Activated CD4-positive, alpha-beta T cell treated with anti-CD3 and anti-CD28 coated beads for 48 hours (primary cell): ENCODE data around the gene NFKB1.
"Not testable (repeated sequence)": the region's sequence is repeated elsewhere in the genome, so short reads cannot be mapped to it uniquely, and the experiment has no call there.

Experiments
- DNase-seq: peaks from one replicate; pipeline ENCODE4 v3.0.0-alpha.2; 2020

NFKB1 gene

DNA sequence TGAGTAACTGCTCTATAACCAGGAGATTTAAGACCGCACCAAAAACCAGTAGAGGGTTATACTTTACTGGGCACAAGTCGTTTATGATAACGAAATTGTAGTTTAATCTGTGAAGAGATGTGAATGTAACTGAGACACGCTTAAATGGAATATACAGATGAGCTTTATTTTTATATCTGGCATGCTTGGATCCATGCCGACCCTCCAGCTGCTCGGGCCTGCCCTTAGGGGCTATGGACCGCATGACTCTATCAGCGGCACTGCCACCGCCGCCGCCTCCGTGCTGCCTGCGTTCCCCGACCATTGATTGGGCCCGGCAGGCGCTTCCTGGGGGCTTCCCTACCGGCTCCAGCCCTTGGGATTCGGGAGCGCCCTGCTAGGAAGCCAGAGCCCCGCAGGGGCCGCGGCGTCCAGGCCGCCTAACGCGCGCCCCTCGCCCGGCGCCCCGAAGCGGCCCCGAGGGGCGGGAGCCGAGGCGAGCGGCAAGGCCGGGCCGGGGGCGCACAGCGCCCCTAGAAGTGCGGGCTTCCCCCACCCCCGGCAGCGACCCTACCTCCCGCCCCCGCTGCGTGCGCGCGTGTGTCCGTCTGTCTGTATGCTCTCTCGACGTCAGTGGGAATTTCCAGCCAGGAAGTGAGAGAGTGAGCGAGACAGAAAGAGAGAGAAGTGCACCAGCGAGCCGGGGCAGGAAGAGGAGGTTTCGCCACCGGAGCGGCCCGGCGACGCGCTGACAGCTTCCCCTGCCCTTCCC, at the start of gene NFKB1:
Gene NFKB1, plus strand, starts transcription at position 664 of the 751 bp plus-strand sequence. CDS start 24,160 bp downstream, outside the sequence.
- peak; percentile 83 for DNase-seq

GRCh38 chr4:102452854-102453253, 48.3 kb upstream of the NFKB1 start:
- DNase-seq = no peak

- DNase-seq = no peak
Measured at GRCh38 chr4:102453827-102454226, 47.3 kb upstream of the NFKB1 start.

- DNase-seq = no peak
Measured at GRCh38 chr4:102454268-102454667, 46.9 kb upstream of the NFKB1 start.

DNA sequence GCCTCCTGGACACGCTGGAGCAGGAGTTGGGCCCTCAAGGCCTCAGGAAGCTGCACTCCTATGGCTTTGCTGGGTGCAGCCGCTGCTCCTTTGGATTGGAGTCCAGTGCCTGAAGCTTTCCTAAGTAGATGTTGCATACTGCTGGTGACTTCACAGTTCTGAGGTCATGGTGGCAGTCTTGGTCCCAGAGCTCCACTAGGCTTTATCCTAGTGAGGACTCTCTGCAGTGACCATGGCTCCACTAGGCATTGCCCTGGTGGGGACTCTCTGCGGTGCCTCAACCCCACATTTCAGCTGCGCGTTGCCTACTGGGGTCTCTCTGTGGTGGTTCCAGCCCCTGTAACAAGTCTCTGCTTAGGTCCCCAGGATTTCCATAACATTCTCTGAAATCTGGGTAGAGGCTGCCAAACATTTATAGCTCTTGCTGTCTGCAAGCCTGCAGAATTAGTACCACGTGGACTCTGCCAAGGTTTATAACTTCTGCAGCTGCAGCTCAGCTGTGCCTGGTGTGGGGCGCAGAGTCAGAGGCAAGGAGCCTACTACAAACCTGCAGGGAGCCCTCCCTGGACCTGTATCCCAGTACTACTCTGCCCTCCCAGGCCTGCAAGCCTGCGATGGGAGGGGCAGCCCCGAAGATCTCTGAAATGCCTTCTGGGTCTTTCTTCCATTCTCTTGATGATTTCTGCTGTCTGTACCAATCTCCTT, 46.0 kb upstream of the NFKB1 start:
- DNase-seq = no peak

DNA sequence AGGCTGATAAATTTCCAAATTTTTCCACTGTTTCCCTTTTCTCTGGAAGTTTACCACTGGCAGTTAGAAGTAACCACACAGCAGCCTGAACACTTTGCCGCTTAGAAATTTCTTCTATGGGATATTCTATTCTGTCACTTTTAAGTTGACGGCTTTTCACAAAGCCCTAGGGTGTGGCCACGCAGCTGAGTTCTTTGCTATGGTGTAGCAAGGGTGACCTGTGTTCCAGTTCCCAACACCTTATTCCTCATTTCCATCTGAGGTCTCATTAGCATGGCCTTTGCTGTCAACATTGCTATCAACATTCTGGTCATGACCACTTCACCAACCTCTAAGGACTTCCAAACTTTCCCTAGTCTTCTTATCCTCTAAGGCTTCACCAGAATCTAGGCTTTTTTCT, 45.4 kb upstream of the NFKB1 start:
- DNase-seq = no peak

DNA sequence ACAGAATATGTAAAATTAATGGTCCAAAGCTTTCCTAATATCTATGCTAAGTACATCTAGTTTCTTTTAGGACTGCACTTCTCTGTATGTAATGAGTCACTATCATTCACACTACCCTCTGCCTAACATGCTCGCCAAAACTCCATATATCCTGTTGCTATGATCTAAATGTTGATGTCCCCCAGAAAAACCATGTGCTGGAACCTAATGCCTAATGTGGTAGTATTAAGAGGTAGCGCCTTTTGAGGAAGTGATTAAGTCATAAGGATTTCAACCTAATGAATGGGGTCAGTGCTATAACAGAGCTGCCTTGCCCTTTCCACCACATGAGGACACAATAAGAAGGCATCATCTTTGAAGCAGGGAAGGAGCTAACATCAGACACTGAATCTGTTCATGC, 34.9 kb upstream of the NFKB1 start:
- DNase-seq = no peak

GRCh38 chr4:102469806-102470205, 31.4 kb upstream of the NFKB1 start:
- no peak for DNase-seq

DNA sequence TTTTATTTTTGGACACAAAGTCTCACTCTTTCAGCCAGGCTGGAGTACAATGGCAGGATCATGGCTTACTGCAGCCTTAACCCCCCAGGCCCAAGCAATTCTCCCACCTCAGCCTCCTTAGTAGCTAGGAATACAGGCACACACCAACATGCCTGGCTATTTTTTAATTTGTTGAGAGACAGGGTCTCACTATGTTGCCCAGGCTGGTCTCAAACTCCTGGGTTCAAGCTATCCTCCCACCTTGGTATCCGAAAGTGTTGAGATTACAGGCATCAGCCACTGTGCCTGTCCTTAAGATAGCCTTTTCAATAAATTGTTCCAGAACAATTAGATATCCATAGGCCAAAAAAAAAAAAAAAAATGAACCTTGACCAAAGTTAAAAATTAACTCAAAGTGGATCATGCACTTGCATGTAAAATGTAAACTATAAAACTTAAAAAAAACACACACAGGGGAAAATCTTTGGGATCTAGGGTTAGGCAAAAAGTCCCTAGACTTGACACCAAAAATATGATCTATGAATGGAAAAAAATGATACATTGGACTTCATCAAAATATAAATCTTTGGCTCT, 28.6 kb upstream of the NFKB1 start:
- no peak for DNase-seq

DNA sequence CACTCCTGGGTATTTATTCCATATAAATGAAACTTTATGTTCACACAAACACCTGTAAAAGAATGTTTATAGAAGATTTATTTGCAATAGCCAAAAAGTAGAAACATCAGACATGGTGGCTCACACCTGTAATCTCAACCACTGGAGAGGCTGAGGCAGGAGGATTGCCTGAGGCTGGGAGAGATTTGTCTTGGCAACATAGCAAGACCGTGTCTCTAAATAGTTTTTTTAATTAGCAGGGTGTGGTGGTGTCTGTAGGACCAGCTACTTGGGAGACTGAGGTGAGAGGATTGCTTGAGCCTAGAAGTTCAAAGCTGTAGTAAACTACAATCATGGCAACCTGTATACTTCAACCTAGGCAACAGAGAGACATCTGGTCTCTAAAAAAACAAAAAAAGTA, 27.7 kb upstream of the NFKB1 start:
- no peak for DNase-seq

DNA sequence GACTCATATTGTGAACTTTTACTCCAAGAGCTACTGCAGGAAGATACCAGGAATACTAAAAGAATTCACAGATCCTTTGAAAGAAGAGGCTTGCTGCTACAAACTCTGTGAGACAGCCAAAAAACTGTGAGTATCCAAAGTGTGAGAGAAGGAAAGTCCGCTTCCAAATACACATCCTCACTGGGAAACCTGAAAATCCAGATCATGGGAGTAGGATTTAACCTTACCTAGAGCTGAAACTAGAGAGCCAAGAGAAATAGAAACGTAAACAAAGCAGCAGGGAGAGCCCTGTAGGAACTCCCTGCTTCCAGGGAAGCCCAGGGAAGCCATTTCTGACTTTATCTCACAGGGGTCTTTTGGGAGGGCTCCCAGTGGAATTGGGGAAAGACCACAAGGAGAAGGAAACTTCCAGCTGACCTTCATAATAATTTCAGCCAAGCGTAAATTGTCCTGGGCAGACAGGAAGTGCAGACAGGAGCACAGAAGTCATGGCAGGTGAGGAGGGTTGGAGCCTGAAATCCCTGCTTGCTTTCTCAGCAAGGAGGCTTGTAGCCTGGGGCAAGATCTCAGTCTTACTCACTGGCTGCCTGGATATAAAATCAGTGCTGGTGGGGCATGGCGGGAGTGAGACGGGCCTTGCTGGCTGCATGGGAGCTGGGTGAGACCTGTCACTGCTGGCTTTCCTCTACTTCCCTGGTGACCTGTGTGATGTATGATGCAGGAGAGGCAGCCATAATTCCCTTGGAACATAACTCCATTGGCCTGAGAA, 26.2 kb upstream of the NFKB1 start:
- no peak for DNase-seq

DNA sequence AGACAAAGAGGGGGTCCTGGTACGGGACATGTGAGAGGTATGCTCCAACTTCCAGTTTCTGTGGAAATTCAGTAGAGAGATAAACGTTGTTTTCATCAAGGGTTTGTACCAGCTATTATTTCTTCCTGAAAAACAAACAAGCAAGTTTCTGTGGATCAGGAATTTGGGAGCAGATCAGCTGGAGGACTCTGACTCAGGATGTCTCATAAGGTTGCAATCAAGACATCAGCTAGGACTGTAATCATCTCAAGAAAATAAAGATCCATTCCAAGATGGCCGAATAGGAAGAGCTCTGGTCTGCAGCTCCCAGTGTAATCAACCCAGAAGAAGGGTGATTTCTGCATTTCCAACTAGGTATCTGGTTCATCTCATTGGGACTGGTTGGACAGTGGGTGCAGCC, 23.5 kb upstream of the NFKB1 start:
- DNase-seq = no peak

- no peak for DNase-seq
Measured at GRCh38 chr4:102478186-102478585, 23.0 kb upstream of the NFKB1 start.

GRCh38 chr4:102479832-102480231, 21.3 kb upstream of the NFKB1 start:
- not testable (repeated sequence) for DNase-seq

DNA sequence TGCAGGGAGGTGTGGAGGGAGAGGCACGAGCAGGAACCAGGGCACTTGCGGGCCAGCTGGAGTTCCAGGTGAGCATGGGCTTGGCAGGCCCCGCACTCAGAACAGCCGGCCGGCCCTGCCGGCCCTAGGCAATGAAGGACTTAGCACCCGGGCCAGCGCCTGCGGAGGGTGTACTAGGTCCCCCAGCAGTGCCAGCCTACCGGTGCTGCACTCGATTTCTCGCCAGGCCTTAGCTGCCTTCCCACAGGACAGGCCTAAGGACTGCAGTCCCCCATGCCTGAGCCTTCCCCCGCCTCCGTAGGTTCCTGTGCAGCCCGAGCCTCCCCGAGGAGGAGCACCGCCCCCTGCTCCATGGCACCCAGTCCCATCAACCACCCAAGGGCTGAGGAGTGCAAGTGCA, 18.0 kb upstream of the NFKB1 start:
- DNase-seq = no peak

GRCh38 chr4:102483990-102484692, 17.0 kb upstream of the NFKB1 start:
- DNase-seq = not testable (repeated sequence)

DNA sequence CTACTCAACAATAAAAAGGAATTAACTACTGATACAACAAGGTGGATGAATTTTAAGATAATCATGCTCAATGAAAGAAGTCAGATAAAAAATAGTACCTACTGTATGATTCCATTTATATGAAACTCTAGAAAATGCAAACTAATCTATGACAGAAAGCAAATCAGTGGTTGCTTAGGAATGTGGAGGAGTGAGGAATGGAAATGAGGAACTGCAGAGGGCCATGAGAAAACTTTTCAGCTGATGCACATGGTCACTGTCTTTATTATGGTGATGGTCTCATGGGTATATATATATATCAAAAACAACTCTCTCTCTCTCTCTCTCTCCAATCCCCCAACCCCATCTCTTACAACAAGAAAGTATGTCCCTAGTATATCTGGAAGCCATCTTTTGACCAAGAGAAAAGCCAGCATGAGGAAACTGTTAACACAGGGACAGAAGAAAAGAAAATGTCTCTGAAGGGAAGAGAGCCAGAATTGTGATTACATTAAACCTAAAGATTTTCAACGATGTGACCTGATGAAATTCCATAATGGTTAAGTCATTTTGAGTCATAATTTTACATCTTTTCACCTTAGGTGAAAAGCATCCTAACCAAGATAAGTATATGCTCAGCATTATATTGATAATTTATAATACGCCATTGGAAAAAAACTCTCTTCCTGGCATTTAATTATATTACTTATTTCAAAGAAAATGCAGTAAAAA, 8.5 kb upstream of the NFKB1 start:
- DNase-seq = no peak

DNA sequence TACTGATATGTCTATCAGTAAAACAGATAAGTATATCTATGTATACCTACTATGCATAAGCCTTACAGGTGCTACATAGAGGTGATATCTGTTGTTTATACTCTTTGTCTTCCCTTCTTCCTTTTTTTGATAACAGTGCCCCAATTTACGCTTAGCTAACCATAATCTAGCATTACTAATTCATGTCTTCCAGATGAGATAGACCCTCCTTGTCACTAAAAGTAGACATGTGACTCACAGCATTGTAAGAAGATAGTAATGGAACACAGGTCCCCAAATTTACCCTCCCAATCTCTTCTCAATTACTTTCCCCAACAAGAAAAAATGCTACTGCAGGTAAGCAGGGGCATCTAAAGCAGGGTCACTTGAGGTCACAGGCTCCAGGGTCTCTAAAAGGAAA, 7.9 kb upstream of the NFKB1 start:
- DNase-seq = no peak

DNA sequence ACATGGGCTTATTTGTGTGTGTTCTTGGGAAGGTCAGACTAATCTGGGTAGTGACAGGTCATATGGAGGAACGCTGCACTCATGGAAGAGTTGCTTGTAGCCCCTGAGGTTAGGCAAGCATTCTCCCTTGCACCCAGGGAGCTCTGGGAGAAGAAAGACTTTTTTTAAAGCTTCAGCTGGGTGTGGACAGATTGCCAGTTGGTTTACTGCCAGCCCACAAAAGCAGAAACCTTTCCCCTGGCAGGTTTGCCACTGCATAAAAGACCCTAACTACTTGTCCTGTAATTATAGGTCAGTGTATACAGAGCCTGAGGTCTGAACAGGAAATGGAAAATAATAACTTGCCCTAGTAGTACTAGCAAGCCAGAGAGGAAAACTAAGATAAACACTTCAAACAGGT, 7.4 kb upstream of the NFKB1 start:
- no peak for DNase-seq

DNA sequence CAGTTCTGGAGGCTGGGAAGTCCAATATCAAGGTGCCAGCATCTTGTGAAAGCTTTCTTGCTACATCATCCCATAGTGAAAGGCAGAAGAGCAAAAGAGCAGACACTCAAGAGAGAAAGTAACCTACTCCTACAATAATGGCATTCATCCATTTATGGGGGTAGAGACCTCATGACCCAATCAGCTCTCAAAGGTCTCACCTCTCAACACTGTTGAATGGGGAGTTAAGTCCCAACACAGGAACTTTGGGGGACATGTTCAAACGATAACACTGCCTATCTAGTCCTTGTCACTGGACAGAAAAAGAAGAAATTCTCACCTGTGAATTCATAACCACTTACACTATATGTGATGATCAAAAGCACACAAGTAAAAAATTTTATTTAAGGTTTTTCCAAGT, 6.6 kb upstream of the NFKB1 start:
- DNase-seq = no peak

DNA sequence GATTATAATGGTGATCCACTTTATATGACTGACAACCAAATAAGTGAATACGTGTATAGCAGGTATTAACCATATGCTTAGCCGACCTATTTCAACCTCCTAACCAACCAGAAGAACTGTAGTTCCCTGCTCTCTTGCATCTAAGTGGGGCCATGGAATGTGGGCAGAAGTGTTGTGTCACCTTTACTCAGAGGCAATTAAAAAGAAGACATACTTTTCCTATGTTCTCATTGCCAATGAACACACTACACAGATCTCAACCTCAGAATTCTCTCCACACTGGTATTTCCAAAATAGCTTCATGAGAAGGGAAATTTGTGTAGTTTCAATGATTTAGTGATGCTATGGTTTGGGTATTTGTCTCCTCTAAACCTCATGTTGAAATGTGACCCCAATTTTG, 3.2 kb upstream of the NFKB1 start:
- DNase-seq = no peak

GRCh38 chr4:102500352-102500695, 835 bp upstream of the NFKB1 start:
- DNase-seq = peak; percentile 45

DNA sequence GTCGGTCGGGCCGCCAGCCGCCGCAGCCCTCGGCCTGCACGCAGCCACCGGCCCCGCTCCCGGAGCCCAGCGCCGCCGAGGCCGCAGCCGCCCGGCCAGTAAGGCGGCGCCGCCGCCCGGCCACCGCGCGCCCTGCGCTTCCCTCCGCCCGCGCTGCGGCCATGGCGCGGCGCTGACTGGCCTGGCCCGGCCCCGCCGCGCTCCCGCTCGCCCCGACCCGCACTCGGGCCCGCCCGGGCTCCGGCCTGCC, 213 bp downstream of the NFKB1 start:
- DNase-seq = no peak
